ENCODE results near the gene ADCY9.
"Not testable (repeated sequence)": the region's sequence is repeated elsewhere in the genome, so short reads cannot be mapped to it uniquely, and the experiment has no call there.

Gene ADCY9

DNA sequence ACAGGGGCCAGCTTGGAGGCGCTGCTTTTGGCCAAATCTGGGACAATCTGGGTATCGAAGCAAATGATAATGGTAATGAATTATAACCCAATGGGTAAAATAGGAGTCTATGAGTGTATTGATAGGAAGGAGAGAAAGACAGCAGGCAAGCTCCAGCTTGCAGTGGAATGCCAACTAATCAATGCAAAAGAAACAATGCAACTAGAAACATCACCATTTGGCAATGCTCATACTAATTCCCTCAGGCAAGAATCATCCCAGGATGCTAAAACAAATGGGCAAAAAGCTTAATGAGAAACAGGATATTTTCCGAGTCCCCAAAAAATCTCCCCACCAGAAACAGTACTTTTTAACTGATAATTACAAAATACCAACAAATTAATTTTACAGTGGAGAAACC, 64.7 kb downstream of the ADCY9 start:
- H3K27me3 ChIP-seq (replicated peaks) = no peaks in the 10 kb centered on the region
- no peak for DNase-seq
- no peak overlapping the region for H3K27ac ChIP-seq
- H3K4me3 ChIP-seq (ENCODE audit: low read depth, low read length) = no peak overlapping the region
- TF ChIP-seq, protein P1, sequence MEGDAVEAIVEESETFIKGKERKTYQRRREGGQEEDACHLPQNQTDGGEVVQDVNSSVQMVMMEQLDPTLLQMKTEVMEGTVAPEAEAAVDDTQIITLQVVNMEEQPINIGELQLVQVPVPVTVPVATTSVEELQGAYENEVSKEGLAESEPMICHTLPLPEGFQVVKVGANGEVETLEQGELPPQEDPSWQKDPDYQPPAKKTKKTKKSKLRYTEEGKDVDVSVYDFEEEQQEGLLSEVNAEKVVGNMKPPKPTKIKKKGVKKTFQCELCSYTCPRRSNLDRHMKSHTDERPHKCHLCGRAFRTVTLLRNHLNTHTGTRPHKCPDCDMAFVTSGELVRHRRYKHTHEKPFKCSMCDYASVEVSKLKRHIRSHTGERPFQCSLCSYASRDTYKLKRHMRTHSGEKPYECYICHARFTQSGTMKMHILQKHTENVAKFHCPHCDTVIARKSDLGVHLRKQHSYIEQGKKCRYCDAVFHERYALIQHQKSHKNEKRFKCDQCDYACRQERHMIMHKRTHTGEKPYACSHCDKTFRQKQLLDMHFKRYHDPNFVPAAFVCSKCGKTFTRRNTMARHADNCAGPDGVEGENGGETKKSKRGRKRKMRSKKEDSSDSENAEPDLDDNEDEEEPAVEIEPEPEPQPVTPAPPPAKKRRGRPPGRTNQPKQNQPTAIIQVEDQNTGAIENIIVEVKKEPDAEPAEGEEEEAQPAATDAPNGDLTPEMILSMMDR (IDR thresholded peaks at IDR 0.05; ENCODE audit: low read depth, low read length, missing control alignments) = no peak
- in situ Hi-C loops (cut with HindIII; ENCODE audit: low pct_ligation_motif_present, low sequenced_read_pairs) = no loop called here
- no peaks in the 10 kb centered on the region for H3K36me3 ChIP-seq (replicated peaks)

DNA sequence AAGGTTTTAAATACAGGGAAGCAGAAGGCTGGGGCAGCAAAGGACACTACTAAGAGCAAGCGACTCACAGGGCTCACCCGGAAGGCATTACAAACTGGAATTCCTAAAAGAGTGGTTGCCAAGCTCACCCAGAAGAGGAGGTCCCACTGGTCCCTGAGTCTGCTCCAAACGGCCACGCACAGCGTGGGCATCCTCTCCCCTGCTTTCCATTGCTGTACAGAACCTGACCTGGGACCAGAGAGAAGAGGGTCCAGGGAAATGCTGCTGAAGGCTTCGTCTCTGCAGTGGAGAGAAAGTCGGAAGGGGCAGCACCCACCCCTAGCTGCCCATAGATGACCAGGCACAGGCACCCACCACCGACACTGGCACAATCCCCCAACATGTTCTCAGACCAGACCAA, 67.2 kb downstream of the ADCY9 start:
- TF ChIP-seq, protein P1 (IDR thresholded peaks at IDR 0.05; ENCODE audit: low read depth, low read length, missing control alignments) = no peak
- Histone ChIP-seq H3K36me3 (replicated peaks) (no peaks in the 10 kb centered on the region), H3K27ac (no peak overlapping the region), H3K4me3 (ENCODE audit: low read depth, low read length) (no peak overlapping the region), H3K27me3 (replicated peaks) (no peaks in the 10 kb centered on the region)
- no peak for DNase-seq
- in situ Hi-C loops (cut with HindIII; ENCODE audit: low pct_ligation_motif_present, low sequenced_read_pairs) = no loop called here

DNA sequence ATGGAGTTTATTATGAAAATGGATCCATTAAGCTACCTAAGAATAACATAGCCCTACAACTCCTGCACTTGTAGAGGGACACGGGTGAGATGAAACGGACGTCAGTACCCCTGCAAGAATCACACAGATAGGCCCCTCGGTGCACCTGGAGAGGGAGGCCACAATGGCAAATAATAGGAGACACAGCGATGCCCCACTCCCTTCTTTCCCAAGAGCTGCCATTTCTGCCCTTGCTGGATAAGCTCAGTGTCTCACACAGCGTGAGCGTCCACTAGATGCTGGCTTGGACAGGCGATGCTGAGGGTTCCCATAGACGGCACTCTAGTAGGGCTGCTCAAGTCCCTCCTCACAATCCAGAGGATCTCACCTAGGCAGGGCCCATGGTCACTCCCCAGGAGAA, 67.8 kb downstream of the ADCY9 start:
- no peak overlapping the region for H3K27ac ChIP-seq
- TF ChIP-seq, protein P1 (IDR thresholded peaks at IDR 0.05; ENCODE audit: low read depth, low read length, missing control alignments) = no peak
- no peaks in the 10 kb centered on the region for H3K36me3 ChIP-seq (replicated peaks)
- no peak for DNase-seq
- H3K27me3 ChIP-seq (replicated peaks) = no peaks in the 10 kb centered on the region
- in situ Hi-C loops (cut with HindIII; ENCODE audit: low pct_ligation_motif_present, low sequenced_read_pairs) = no loop called here
- no peak overlapping the region for H3K4me3 ChIP-seq (ENCODE audit: low read depth, low read length)

DNA sequence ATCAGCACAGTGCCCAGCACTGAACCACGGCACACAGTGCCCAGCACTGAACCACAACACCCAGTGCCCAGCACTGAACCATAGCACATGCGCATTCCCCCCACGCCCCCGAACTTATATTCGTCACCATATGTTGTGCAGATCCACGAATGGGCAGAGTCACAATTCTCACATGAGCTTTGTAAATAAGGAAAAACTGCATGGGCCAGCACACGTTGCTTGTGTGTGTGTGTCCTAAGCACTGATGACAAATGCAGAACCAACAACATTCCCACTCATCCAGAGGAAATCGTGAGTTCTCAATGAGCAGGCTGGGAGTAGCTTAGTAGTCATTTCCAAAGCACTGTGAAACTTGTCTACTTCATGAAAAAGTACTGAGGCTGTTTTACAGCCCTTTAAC, 70.0 kb downstream of the ADCY9 start:
- H3K27me3 ChIP-seq (replicated peaks) = no peaks in the 10 kb centered on the region
- no peak overlapping the region for H3K27ac ChIP-seq
- H3K4me3 ChIP-seq (ENCODE audit: low read depth, low read length) = no peak overlapping the region
- in situ Hi-C loops (cut with HindIII; ENCODE audit: low pct_ligation_motif_present, low sequenced_read_pairs) = no loop called here
- no peaks in the 10 kb centered on the region for H3K36me3 ChIP-seq (replicated peaks)
- no peak for DNase-seq
- TF ChIP-seq, protein P1 (IDR thresholded peaks at IDR 0.05; ENCODE audit: low read depth, low read length, missing control alignments) = no peak

DNA sequence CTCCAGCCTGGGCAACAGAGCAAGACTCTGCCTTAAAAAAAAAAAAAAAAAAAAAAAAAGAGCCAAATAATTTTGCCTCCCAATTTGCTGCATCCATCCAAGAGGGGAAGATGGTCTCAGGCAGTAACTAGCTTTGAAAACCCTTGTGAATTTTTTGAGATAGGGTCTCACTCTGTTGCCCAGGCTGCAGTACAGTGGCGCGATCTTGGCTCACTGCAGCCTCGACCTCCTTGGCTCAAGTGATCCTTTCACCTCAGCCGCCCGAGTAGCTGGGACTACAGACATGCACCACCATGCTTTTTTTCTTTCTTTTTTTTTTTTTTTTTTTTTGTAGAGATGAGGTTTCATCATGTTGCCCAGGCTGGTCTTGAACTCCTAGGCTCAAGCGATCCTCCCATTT, 70.7 kb downstream of the ADCY9 start:
- H3K4me3 ChIP-seq (ENCODE audit: low read depth, low read length); DNase-seq; in situ Hi-C loops (cut with HindIII; ENCODE audit: low pct_ligation_motif_present, low sequenced_read_pairs); H3K36me3 ChIP-seq (replicated peaks); H3K27ac ChIP-seq; H3K27me3 ChIP-seq (replicated peaks): not testable (repeated sequence)

DNA sequence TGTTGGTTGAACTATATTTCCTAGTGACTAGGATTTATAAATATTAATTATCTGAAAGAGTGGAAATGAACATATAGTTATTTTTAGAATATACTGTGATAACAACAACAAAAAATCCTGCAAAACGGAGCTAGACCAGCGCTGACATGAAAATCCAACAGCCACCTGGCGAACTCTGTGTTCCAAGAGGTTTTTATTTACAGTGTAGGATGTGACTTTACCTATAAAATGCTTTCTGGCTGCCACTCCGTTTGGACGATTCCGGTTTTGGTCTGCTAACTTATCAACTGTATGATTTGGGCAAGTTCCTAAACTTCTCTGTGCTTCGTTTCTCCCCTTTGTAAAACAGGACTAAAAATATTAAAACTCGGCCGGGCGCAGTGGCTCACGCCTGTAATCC, 73.7 kb downstream of the ADCY9 start:
- in situ Hi-C loops (cut with HindIII; ENCODE audit: low pct_ligation_motif_present, low sequenced_read_pairs) = no loop called here
- Histone ChIP-seq H3K27ac (no peak overlapping the region), H3K4me3 (ENCODE audit: low read depth, low read length) (no peak overlapping the region), H3K27me3 (replicated peaks) (no peaks in the 10 kb centered on the region), H3K36me3 (replicated peaks) (no peaks in the 10 kb centered on the region)
- no peak for DNase-seq
- TF ChIP-seq, protein P1 (IDR thresholded peaks at IDR 0.05; ENCODE audit: low read depth, low read length, missing control alignments) = no peak

All from brain microvascular endothelial cell (primary cell).